Activated CD4-positive, CD25-positive, alpha-beta regulatory T cell (primary cell): ENCODE data around the gene UBXN7.
"Not testable (repeated sequence)": the region's sequence is repeated elsewhere in the genome, so short reads cannot be mapped to it uniquely, and the experiment has no call there.

Experiments used
- DNase-seq, 4 experiments: peaks; one replicate each; lab custom pipeline; 2025; lab: John Stamatoyannopoulos, UW

UBXN7 gene

GRCh38 chr3:196355668-196356067 lies 76.6 kb downstream of the UBXN7 start:
- no peak for DNase-seq

- DNase-seq: no peak
Measured at GRCh38 chr3:196354132-196354531, 78.1 kb downstream of the UBXN7 start.

- no peak for DNase-seq
Measured at GRCh38 chr3:196351541-196351940, 80.7 kb downstream of the UBXN7 start.

GRCh38 chr3:196350067-196350466 lies 82.2 kb downstream of the UBXN7 start:
- DNase-seq: no peak

GRCh38 chr3:196348698-196349097 lies 83.5 kb downstream of the UBXN7 start:
- DNase-seq: no peak

- no peak for DNase-seq
Measured at GRCh38 chr3:196344663-196345062, 87.6 kb downstream of the UBXN7 start.

GRCh38 chr3:196343917-196344316 lies 88.3 kb downstream of the UBXN7 start:
- DNase-seq: not testable (repeated sequence)

GRCh38 chr3:196341137-196341536 lies 91.1 kb downstream of the UBXN7 start:
- DNase-seq: no peak

- no peak for DNase-seq
Measured at GRCh38 chr3:196340466-196340865, 91.8 kb downstream of the UBXN7 start.

GRCh38 chr3:196339493-196340254 lies 92.6 kb downstream of the UBXN7 start:
- DNase-seq: no peak

- no peak for DNase-seq
Measured at GRCh38 chr3:196339044-196339443, 93.2 kb downstream of the UBXN7 start.

GRCh38 chr3:196336319-196337145 lies 95.7 kb downstream of the UBXN7 start:
- DNase-seq: no peak

- DNase-seq: no peak
Measured at GRCh38 chr3:196335503-196335948, 96.7 kb downstream of the UBXN7 start.

- DNase-seq: no peak
Measured at GRCh38 chr3:196334982-196335381, 97.2 kb downstream of the UBXN7 start.

- no peak for DNase-seq
Measured at GRCh38 chr3:196332168-196332567, 100.1 kb downstream of the UBXN7 start.

GRCh38 chr3:196327405-196327804 lies 104.8 kb downstream of the UBXN7 start:
- no peak for DNase-seq

- DNase-seq: no peak
Measured at GRCh38 chr3:196326936-196327335, 105.3 kb downstream of the UBXN7 start.

- DNase-seq: no peak
Measured at GRCh38 chr3:196323691-196324090, 108.5 kb downstream of the UBXN7 start.

GRCh38 chr3:196323016-196323415 lies 109.2 kb downstream of the UBXN7 start:
- no peak for DNase-seq

GRCh38 chr3:196321162-196321561 lies 111.1 kb downstream of the UBXN7 start:
- no peak for DNase-seq

- DNase-seq: no peak
Measured at GRCh38 chr3:196320137-196320536, 112.1 kb downstream of the UBXN7 start.

GRCh38 chr3:196317687-196318467 lies 114.3 kb downstream of the UBXN7 start, which contains the start of gene DYNLT2B:
Gene DYNLT2B (minus strand): TSS chr3:196318240. CDS start chr3:196318152, 88 bp downstream.
- DNase-seq: peak; percentile 66 to 85 (median 74)
